NCI-H146 treated with DMSO at 0.1 percent for 48 hours (cell line): ENCODE results near the gene ERICH6.
A peak's percentile ranks its signal among the peaks of the same experiment; 100 is the strongest.

Experiments used
- DNase-seq: peaks from one replicate; lab custom pipeline; 2025; ENCODE audit not compliant: unreplicated experiment; lab: John Stamatoyannopoulos, UW

ERICH6 gene

GRCh38 chr3:150703756-150704344 is at the start of gene ERICH6:
Gene ERICH6, minus strand, starts transcription at chr3:150703920. Its CDS starts 22 bp downstream, at chr3:150703898.
- DNase-seq, result peak; percentile 90

- DNase-seq, result no peak
These were observed 48.1 kb upstream of the ERICH6 start for GRCh38 chr3:150751781-150752263.

- no peak for DNase-seq
These were observed 45.5 kb upstream of the ERICH6 start for GRCh38 chr3:150749255-150749654.

GRCh38 chr3:150748684-150749047 is 44.9 kb upstream of the ERICH6 start:
- DNase-seq, result no peak

- DNase-seq, result no peak
These were observed 44.4 kb upstream of the ERICH6 start for GRCh38 chr3:150747886-150748683.

- DNase-seq, result no peak
These were observed 43.3 kb upstream of the ERICH6 start for GRCh38 chr3:150746791-150747590.

GRCh38 chr3:150745832-150746231 is 42.1 kb upstream of the ERICH6 start:
- DNase-seq, result no peak

- no peak for DNase-seq
These were observed 41.1 kb upstream of the ERICH6 start for GRCh38 chr3:150744919-150745211.

- DNase-seq, result no peak
These were observed 40.6 kb upstream of the ERICH6 start for GRCh38 chr3:150744041-150744918.

- no peak for DNase-seq
These were observed 39.8 kb upstream of the ERICH6 start for GRCh38 chr3:150743508-150743907.

GRCh38 chr3:150742679-150743078 is 39.0 kb upstream of the ERICH6 start:
- DNase-seq, result no peak

GRCh38 chr3:150742141-150742523 is 38.4 kb upstream of the ERICH6 start:
- DNase-seq, result no peak

- DNase-seq, result no peak
These were observed 37.9 kb upstream of the ERICH6 start for GRCh38 chr3:150741497-150742140.

GRCh38 chr3:150740733-150741496 is 37.2 kb upstream of the ERICH6 start:
- DNase-seq, result no peak

GRCh38 chr3:150739877-150740645 is 36.3 kb upstream of the ERICH6 start:
- DNase-seq, result no peak

- no peak for DNase-seq
These were observed 35.6 kb upstream of the ERICH6 start for GRCh38 chr3:150739200-150739863.

- DNase-seq, result no peak
These were observed 35.0 kb upstream of the ERICH6 start for GRCh38 chr3:150738688-150739087.

- no peak for DNase-seq
These were observed 34.4 kb upstream of the ERICH6 start for GRCh38 chr3:150737874-150738679.
